Chondrocyte (in vitro differentiated cells): ENCODE results near the gene PDE4D. TPM values are rescaled to one million over a fixed set of nuclear protein-coding genes. Genes with fewer than 3 reads are reported as not detected.

Source experiments
- DNase-seq: peaks from one replicate; pipeline ENCODE4 v3.0.0; 2021; ENCODE audit warnings: mixed read lengths, low spot score
- H3K27ac Mint-ChIP-seq: one replicate; pipeline ENCODE4 v1.8.0; 2021; ENCODE audit warnings: mild to moderate bottlenecking, moderate library complexity, mixed read lengths; ENCODE audit not compliant: unreplicated experiment
- H3K27me3 Mint-ChIP-seq: 2 replicates; pipeline ENCODE4 v1.8.0; 2021; ENCODE audit warnings: low read depth, mixed read lengths
- H3K36me3 Mint-ChIP-seq: 2 replicates; pipeline ENCODE4 v1.8.0; 2021; ENCODE audit warnings: low read depth, mixed read lengths
- H3K4me1 Mint-ChIP-seq: 2 replicates; pipeline ENCODE4 v1.8.0; 2021; ENCODE audit warnings: low read depth, mild to moderate bottlenecking, mixed read lengths
- H3K4me3 Mint-ChIP-seq: one replicate; pipeline ENCODE4 v1.8.0; 2021; ENCODE audit warnings: mild to moderate bottlenecking, moderate library complexity, mixed read lengths; ENCODE audit not compliant: unreplicated experiment
- H3K9me3 Mint-ChIP-seq: 2 replicates; pipeline ENCODE4 v1.8.0; 2021; ENCODE audit warnings: low read depth, mixed read lengths
- total RNA-seq: library from RNA; stranded (reverse); gene quantifications from 3 replicates; pipeline ENCODE4 v1.2.1, GENCODE V29; 2021
- TF ChIP-seq, protein P1 (sequence below): fragments of 200-600 bp; sonication (generic); IDR thresholded peaks from 2 replicates; pipeline ENCODE4 v1.5.0; 2021; ENCODE audit warnings: antibody characterized with exemption, mild to moderate bottlenecking, moderate library complexity

The PDE4D gene
- total RNA-seq, 1 donor from 2014 or later: 21.1 TPM

DNA sequence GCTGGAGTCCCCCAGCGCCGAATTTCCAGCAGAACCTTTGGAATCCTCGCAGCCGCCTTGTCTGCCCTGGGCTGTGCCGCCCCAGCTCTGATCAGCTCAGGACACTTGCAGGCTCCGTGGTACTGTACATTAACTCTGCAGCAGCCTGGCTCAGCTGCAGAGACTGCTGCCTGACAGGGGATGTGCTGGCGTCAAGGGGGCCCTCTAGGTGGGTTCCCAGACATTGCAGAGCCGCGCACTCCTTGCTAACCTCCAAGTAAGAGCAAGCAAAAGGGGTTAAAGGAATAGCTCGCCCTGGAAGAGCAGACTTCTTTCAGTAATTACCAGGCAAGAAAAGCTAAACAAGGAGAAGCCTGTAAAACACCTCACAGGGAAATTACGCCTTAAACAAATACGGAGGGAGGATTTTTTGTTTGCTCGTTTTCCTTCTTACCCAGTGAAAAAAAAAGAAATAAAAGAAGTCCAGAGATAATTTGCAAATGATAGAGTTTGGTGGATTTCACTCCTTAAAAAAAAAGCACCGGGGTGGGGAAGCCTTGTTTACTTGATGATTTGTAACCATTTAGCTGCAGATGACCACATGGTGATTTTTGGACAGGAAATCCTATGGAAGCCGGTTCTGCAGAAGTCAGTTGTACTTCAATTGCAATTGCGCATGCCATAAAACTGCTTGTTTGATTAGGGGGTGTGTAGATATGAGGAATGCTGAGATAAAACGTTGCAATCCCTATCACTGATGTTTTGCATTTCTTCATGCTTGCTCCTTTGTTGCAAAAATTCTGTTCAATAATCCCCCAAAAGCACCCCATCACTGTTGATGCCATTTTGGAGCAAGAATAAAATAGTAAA lies 305.8 kb downstream of the PDE4D start:
- H3K27ac Mint-ChIP-seq: peak overlapping the region; percentile 39
- no peaks in the 10 kb centered on the region for H3K27me3 Mint-ChIP-seq
- TF ChIP-seq, protein P1, sequence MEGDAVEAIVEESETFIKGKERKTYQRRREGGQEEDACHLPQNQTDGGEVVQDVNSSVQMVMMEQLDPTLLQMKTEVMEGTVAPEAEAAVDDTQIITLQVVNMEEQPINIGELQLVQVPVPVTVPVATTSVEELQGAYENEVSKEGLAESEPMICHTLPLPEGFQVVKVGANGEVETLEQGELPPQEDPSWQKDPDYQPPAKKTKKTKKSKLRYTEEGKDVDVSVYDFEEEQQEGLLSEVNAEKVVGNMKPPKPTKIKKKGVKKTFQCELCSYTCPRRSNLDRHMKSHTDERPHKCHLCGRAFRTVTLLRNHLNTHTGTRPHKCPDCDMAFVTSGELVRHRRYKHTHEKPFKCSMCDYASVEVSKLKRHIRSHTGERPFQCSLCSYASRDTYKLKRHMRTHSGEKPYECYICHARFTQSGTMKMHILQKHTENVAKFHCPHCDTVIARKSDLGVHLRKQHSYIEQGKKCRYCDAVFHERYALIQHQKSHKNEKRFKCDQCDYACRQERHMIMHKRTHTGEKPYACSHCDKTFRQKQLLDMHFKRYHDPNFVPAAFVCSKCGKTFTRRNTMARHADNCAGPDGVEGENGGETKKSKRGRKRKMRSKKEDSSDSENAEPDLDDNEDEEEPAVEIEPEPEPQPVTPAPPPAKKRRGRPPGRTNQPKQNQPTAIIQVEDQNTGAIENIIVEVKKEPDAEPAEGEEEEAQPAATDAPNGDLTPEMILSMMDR: peak; percentile 62
- no peak for DNase-seq
- no peaks in the 10 kb centered on the region for H3K9me3 Mint-ChIP-seq
- H3K4me3 Mint-ChIP-seq: peak overlapping the region; percentile 78
- H3K4me1 Mint-ChIP-seq: peaks cover 20% of the 10 kb centered on the region
- H3K36me3 Mint-ChIP-seq: no peaks in the 10 kb centered on the region

DNA sequence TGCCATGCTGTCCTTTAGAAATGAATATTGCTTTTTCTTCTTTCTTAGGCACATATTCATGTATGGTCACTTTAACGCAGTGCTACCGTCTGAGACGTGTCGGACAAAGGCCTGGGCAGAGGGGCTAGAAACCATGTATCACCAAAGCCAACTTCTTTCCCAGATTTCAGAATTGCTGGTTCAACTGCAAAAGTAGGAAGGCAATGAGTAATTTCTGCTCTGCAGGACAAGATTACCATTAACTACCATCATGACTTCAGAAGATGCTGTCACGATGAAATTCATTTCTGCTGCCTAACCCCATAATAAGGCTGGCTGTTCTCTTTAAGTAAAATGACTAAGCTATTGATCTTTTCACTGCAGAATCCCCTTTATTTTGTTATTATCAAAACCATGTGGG lies 306.7 kb downstream of the PDE4D start:
- H3K4me1 Mint-ChIP-seq: peaks cover 15% of the 10 kb centered on the region
- H3K27me3 Mint-ChIP-seq: no peaks in the 10 kb centered on the region
- no peaks in the 10 kb centered on the region for H3K36me3 Mint-ChIP-seq
- H3K9me3 Mint-ChIP-seq: no peaks in the 10 kb centered on the region
- no peak overlapping the region for H3K27ac Mint-ChIP-seq
- H3K4me3 Mint-ChIP-seq: peak overlapping the region; percentile 78
- no peak for DNase-seq
- TF ChIP-seq, protein P1: no peak

DNA sequence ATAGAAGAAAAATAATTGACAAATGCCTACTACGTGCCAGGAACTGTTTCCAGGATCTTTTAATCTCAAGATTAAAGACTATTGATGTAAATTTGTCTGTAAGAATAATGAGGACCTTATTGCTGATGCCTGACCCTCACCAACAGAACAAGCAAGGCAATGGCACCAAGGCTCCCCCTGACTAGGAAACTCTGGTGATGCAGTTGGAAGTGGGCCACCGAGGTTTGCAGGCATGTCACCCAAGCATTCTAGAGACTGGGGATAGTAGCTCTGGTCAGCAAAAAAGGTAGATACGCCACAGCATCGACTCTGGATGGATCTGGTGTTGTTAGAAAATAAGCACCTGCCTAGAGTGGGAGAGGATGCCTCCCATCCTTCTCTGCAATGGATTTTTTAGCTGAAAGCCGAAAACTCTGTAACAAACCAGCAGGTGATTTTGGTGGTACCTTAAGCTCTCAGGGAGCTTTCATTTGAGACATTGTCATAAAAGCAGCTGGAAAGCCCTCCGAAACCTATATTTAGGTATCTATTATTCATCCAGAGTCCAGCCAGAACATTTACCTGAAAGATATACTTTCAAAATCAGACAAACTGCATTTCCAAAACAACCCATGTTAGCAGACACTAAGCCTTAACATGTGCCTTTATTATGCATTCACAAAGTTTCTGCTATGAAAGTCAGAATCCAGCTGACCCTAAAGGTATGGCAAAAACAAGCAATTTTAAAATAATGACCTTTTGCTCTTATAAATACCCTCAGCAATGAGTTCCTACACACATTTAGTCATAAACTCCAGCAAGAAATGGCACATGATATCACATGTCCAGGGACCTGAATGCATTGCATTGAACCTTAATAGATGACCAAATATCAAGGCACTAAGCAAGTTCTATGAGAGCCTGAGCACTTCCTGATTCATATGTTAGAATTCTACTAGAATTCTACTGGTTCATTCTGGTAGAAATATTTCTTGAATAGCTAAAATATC lies 308.4 kb downstream of the PDE4D start:
- no peaks in the 10 kb centered on the region for H3K36me3 Mint-ChIP-seq
- TF ChIP-seq, protein P1: no peak
- no peak overlapping the region for H3K4me3 Mint-ChIP-seq
- DNase-seq: no peak
- no peaks in the 10 kb centered on the region for H3K9me3 Mint-ChIP-seq
- H3K27ac Mint-ChIP-seq: no peak overlapping the region
- peaks cover 14% of the 10 kb centered on the region for H3K4me1 Mint-ChIP-seq
- no peaks in the 10 kb centered on the region for H3K27me3 Mint-ChIP-seq

DNA sequence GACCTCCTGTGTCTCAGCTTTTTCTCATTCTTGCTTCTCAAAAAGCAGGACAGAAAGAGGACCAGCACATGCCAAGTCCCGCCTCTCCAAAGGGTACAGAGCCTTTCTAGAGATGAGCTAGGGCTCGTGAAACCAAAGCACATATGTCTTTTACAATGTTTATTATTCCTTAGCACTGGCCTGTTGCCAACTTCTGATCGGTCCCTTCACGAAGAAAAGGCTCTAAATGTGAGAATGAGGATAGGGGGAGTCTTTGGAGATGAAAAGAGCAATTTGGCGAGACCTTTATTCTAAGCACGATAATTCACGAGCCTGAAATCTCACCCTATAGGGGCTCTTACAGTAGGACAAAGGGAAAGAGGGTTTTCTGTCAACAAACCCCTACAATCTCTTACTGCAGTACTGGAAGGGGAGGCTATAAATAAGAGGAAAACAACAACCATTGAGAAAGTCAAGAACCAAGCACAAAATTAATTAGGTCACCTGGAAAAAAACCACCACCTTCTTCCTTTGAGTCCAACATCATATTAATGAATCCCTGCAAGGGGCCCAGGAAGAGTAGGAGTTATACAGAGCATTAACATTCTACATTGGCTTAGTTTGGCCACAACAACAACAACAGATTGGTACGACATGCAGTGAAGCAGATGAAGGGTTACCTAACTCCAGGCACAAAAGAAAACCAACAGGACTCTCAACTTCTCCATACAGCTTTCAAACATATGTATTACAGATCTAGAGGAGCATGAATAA lies 309.5 kb downstream of the PDE4D start:
- TF ChIP-seq, protein P1: no peak
- no peak for DNase-seq
- H3K27ac Mint-ChIP-seq: no peak overlapping the region

More for the DNA sequence above, 309.5 kb downstream of the PDE4D start:
- H3K9me3 Mint-ChIP-seq: no peaks in the 10 kb centered on the region
- H3K4me1 Mint-ChIP-seq: peaks cover 15% of the 10 kb centered on the region
- no peak overlapping the region for H3K4me3 Mint-ChIP-seq
- H3K36me3 Mint-ChIP-seq: no peaks in the 10 kb centered on the region
- H3K27me3 Mint-ChIP-seq: no peaks in the 10 kb centered on the region
